ENCODE measurements around the gene ATP2B2. TPM values are rescaled to one million over a fixed set of nuclear protein-coding genes. Genes with fewer than 3 reads are reported as not detected.

The ATP2B2 gene
- total and polyA plus RNA-seq, 2 donors (not counting 1 experiment from before 2014, with no cell fraction given) = not detected

DNA sequence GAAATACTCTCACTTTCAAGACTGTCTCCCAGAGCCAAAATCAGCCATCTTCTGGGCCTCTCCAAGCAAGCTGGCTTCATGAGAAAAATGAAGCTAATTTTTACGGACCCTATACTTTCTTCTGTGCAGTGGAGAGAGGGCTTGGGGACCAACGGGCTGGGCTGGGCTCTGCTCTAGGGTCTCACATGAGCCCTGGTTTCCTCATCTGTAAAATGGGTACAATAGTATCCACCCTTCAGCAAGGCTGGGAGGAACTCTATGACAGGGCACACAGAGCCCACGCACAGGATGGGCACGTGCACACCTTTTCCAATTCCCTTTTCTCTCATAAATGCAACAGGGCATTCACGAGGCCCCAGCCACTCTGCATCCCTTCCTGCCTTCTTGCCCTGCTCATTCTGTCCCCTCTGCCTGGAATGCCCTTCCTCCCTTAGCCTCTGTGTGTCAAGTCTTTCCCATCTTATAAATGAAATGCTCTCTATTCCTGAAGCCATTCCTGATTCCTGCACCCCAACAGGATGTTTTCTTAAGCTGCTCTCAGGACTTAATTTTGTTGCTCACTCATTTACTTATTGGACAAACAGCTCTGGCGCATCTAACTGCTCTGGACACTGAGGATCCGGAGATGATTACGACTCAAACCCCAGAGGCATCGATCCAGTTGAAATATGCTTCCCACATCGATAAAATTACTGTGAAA lies 151.6 kb downstream of the ATP2B2 start:
- POLR2A ChIA-PET = no interaction called here
- ATAC-seq (ENCODE audit: low read depth) = no peak
- DNase-seq = no peak
- peak overlapping the region; percentile 9 for H3K4me2 ChIP-seq (replicated peaks; ENCODE audit: low read depth, low read length, poor library complexity, severe bottlenecking)
- Mint-ChIP-seq H3K4me3 (no peak overlapping the region), H3K27me3 (no peaks in the 10 kb centered on the region), H3K4me1 (peaks cover 59% of the 10 kb centered on the region), H3K27ac (no peak overlapping the region), H3K9me3 (ENCODE audit: insufficient read depth) (no peaks in the 10 kb centered on the region)
- 83% methylated on average over 3 of the region's 10 CpGs for WGBS (ENCODE audit: insufficient coverage)
- CTCF ChIA-PET = interaction anchor here (2.7 kb wide), 1 partner anchor 385 kb away, joined by 9 read pairs; no protein-coding TSS in a partner anchor
- no peaks in the 10 kb centered on the region for H3K36me3 ChIP-seq (replicated peaks in 1 of 2; ENCODE audit: control extremely low read depth in 1 of 2, control insufficient read depth in 1 of 2, extremely low read depth in 1 of 2, insufficient read depth in 2 of 2, low read length in 1 of 2)
- H2AFZ ChIP-seq (ENCODE audit: insufficient read depth, low read depth, low read length, poor library complexity, severe bottlenecking) = no peak overlapping the region
- H3K9me3 ChIP-seq (ENCODE audit: control extremely low read depth in 1 of 3, control insufficient read depth in 2 of 3, insufficient read depth in 1 of 3, low read length in 2 of 3) = peaks cover 0 to 3% (median 0%) of the 10 kb centered on the region in 3 donors
- no peaks in the 10 kb centered on the region for H4K20me1 ChIP-seq (ENCODE audit: control insufficient read depth, insufficient read depth, low read length, poor library complexity, severe bottlenecking)
- intact Hi-C loops (cut with micrococcal nuclease) = no loop called here
- TF ChIP-seq, protein P1, sequence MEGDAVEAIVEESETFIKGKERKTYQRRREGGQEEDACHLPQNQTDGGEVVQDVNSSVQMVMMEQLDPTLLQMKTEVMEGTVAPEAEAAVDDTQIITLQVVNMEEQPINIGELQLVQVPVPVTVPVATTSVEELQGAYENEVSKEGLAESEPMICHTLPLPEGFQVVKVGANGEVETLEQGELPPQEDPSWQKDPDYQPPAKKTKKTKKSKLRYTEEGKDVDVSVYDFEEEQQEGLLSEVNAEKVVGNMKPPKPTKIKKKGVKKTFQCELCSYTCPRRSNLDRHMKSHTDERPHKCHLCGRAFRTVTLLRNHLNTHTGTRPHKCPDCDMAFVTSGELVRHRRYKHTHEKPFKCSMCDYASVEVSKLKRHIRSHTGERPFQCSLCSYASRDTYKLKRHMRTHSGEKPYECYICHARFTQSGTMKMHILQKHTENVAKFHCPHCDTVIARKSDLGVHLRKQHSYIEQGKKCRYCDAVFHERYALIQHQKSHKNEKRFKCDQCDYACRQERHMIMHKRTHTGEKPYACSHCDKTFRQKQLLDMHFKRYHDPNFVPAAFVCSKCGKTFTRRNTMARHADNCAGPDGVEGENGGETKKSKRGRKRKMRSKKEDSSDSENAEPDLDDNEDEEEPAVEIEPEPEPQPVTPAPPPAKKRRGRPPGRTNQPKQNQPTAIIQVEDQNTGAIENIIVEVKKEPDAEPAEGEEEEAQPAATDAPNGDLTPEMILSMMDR (IDR thresholded peaks at IDR 0.05) = no peak
- no peak for TF ChIP-seq EZH2 (IDR thresholded peaks at IDR 0.05; ENCODE audit: borderline replicate concordance, insufficient read depth, low read depth, low read length, poor library complexity, severe bottlenecking)
- H3K27ac ChIP-seq (ENCODE audit: low read length in 2 of 2) = no peak overlapping the region
- H3K4me3 ChIP-seq (ENCODE audit: control extremely low read depth in 1 of 5, extremely low read depth in 1 of 5, insufficient read depth in 1 of 5, low read depth in 2 of 5, low read length in 4 of 5) = no peak overlapping the region
- no peaks in the 10 kb centered on the region for H3K79me2 ChIP-seq (ENCODE audit: control insufficient read depth, insufficient read depth, low read length)
- no peak overlapping the region for H3K9ac ChIP-seq (ENCODE audit: low read length)
- peaks cover 20 to 42% of the 10 kb centered on the region in 2 donors for H3K4me1 ChIP-seq (ENCODE audit: control insufficient read depth in 2 of 2, insufficient read depth in 2 of 2, low read length in 2 of 2)
- H3K27me3 ChIP-seq (replicated peaks in 1 of 4; ENCODE audit: control extremely low read depth in 1 of 4, control insufficient read depth in 3 of 4, insufficient read depth in 4 of 4, low read length in 3 of 4) = peaks cover 0 to 4% (median 0%) of the 10 kb centered on the region in 4 experiments

DNA sequence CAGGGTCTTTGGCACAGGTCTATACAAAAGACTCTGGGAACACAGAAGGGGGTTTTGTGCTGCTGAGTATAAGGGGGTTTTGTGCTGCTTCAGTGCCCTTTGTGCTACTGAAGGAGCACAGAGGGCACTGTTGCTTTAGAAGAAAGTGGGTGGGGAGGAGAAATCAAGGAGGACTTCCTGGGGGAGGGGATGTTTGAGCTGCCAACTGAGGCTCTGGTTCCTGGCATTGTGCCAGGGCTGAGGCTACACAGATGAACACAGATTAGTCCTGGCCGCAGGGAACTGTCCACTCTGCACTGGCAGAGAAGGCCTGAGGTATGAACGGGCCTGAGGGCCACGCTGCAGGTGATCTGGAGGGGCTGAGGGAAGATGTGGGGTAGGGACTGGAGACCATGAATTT lies 152.2 kb downstream of the ATP2B2 start:
- TF ChIP-seq, protein P1 (IDR thresholded peaks at IDR 0.05) = no peak
- no peak overlapping the region for H2AFZ ChIP-seq (ENCODE audit: insufficient read depth, low read depth, low read length, poor library complexity, severe bottlenecking)
- peaks cover 0 to 4% (median 0%) of the 10 kb centered on the region in 4 experiments for H3K27me3 ChIP-seq (replicated peaks in 1 of 4; ENCODE audit: control extremely low read depth in 1 of 4, control insufficient read depth in 3 of 4, insufficient read depth in 4 of 4, low read length in 3 of 4)
- H3K36me3 ChIP-seq (replicated peaks in 1 of 2; ENCODE audit: control extremely low read depth in 1 of 2, control insufficient read depth in 1 of 2, extremely low read depth in 1 of 2, insufficient read depth in 2 of 2, low read length in 1 of 2) = no peaks in the 10 kb centered on the region
- H3K4me2 ChIP-seq (replicated peaks; ENCODE audit: low read depth, low read length, poor library complexity, severe bottlenecking) = no peak overlapping the region
- peaks cover 16 to 35% of the 10 kb centered on the region in 2 donors for H3K4me1 ChIP-seq (ENCODE audit: control insufficient read depth in 2 of 2, insufficient read depth in 2 of 2, low read length in 2 of 2)
- H3K27me3 Mint-ChIP-seq = no peaks in the 10 kb centered on the region
- H3K4me1 Mint-ChIP-seq = peaks cover 57% of the 10 kb centered on the region
- H3K79me2 ChIP-seq (ENCODE audit: control insufficient read depth, insufficient read depth, low read length) = no peaks in the 10 kb centered on the region
- WGBS (ENCODE audit: insufficient coverage) = 91% methylated on average over 3 of the region's 3 CpGs
- no peak overlapping the region for H3K9ac ChIP-seq (ENCODE audit: low read length)
- peaks cover 0 to 3% (median 0%) of the 10 kb centered on the region in 3 donors for H3K9me3 ChIP-seq (ENCODE audit: control extremely low read depth in 1 of 3, control insufficient read depth in 2 of 3, insufficient read depth in 1 of 3, low read length in 2 of 3)
- H3K4me3 Mint-ChIP-seq = no peak overlapping the region
- H3K4me3 ChIP-seq (ENCODE audit: control extremely low read depth in 1 of 5, extremely low read depth in 1 of 5, insufficient read depth in 1 of 5, low read depth in 2 of 5, low read length in 4 of 5) = no peak overlapping the region
- no peaks in the 10 kb centered on the region for H3K9me3 Mint-ChIP-seq (ENCODE audit: insufficient read depth)
- peak overlapping the region; percentile 26 for H3K27ac Mint-ChIP-seq
- CTCF ChIA-PET = interaction anchor here (2.7 kb wide), 1 partner anchor 385 kb away, joined by 9 read pairs; no protein-coding TSS in a partner anchor
- H3K27ac ChIP-seq (ENCODE audit: low read length in 2 of 2) = no peak overlapping the region
- DNase-seq (no peak), ATAC-seq (ENCODE audit: low read depth) (no peak)
- POLR2A ChIA-PET = no interaction called here
- no peaks in the 10 kb centered on the region for H4K20me1 ChIP-seq (ENCODE audit: control insufficient read depth, insufficient read depth, low read length, poor library complexity, severe bottlenecking)
- intact Hi-C loops (cut with micrococcal nuclease) = no loop called here

All from B cell (primary cell).